Uterus (tissue), 4 donors: ENCODE measurements around the gene COG2. TPM values are rescaled to one million over a fixed set of nuclear protein-coding genes. Genes with fewer than 3 reads are reported as not detected.
A peak's percentile ranks its signal among the peaks of the same experiment; 100 is the strongest.
"Not testable (repeated sequence)": the region's sequence is repeated elsewhere in the genome, so short reads cannot be mapped to it uniquely, and the experiment has no call there.

Source experiments
- DNase-seq, 2 donors: peaks; one replicate each; pipeline ENCODE4 v3.0.0-alpha.2; 2019 to 2020
- H3K27ac ChIP-seq, 2 donors: fragments of 200-600 bp; sonication (generic); 1 replicate in 1 of 2; 2 replicates in 1 of 2; pipeline ENCODE4 v1.5.1; 2016 to 2018
- H3K27me3 ChIP-seq, 2 donors: fragments of 200-600 bp; sonication (generic); one replicate each; pipeline ENCODE4 v1.5.1; 2018 to 2019; ENCODE audit warnings: control low read depth in 1 of 2
- H3K36me3 ChIP-seq, 2 donors: fragments of 200-600 bp; sonication (generic); one replicate each; pipeline ENCODE4 v1.5.1; 2019; ENCODE audit warnings: control low read depth in 1 of 2
- H3K4me1 ChIP-seq, 2 donors: fragments of 200-600 bp; sonication (generic); one replicate each; pipeline ENCODE4 v1.5.1; 2018 to 2019; ENCODE audit warnings: control low read depth in 1 of 2
- H3K4me3 ChIP-seq, 2 donors: fragments of 200-600 bp; sonication (generic); 1 replicate in 1 of 2; 2 replicates in 1 of 2; pipeline ENCODE4 v1.5.1; 2018 to 2019; ENCODE audit warnings: mild to moderate bottlenecking in 1 of 2
- H3K9me3 ChIP-seq, 2 donors: fragments of 200-600 bp; sonication (generic); one replicate each; pipeline ENCODE4 v1.5.1; 2019; ENCODE audit warnings: control low read depth in 1 of 2
- POLR2A ChIP-seq, 2 donors: fragments of 450-650 bp; IDR thresholded peaks; one replicate each; pipeline ENCODE4 v1.6.1; 2016; ENCODE audit warnings: antibody characterized with exemption in 2 of 2, mild to moderate bottlenecking in 1 of 2, moderate library complexity in 1 of 2
- intact Hi-C: fragments of 100-400 bp; cut with DNase I; formaldehyde crosslinking; loops from one replicate; pipeline ENCODE4 v1.15.1; 2023; ENCODE audit warnings: low total_unique reads
- total RNA-seq, 4 donors: library from RNA; depleted of rRNA in 3 of 4; stranded (reverse); fragments of >200 nt in 3 of 4; gene quantifications; one replicate each; pipeline versions ENCODE4 v1.1.0 to v1.2.4, GENCODE V29; 2014 to 2023
- TF ChIP-seq, protein P1 (sequence below), 4 experiments: fragments of 200-600 bp in 2 of 4; fragments of 450-650 bp in 2 of 4; sonication (generic) in 2 of 4; IDR thresholded peaks; one replicate each; pipeline ENCODE4 v1.5.1; 2016 to 2019; ENCODE audit warnings: antibody characterized with exemption in 4 of 4, mild to moderate bottlenecking in 2 of 4, moderate library complexity in 1 of 4
- donor health status: DM: yes; HTN: yes; CAD: no.

COG2 gene
- total RNA-seq, 4 donors from 2014 or later, result 10.0 to 32.3 (median 18.5) TPM

DNA sequence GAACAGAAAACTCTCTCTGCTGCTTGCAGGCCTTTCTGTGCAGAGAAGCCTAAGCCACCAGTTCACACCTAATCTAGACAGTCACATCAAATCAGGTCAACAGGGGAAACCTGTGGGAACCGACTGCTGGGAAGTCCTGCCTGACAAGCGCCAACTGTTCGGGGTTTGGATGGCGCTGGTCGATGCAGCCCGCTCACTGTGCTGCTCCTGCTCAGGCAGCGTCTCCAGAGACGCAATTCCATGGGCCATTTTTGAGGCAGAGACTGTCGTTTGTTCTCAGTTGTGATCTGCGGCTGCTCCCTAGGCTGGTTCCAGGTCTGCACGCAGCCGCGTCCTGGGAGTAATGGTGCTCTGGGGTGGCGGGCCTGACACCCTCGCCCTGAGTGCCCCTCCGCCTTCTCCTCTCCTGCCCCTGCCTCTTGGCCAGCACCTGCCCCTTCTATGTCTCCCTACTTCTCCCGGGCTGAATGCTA is 70.2 kb downstream of the COG2 start:
- intact Hi-C loops, result no loop called here
- no peaks in the 10 kb centered on the region for H3K27me3 ChIP-seq
- no peak for TF ChIP-seq POLR2A (IDR thresholded peaks at IDR 0.05)
- TF ChIP-seq, protein P1, sequence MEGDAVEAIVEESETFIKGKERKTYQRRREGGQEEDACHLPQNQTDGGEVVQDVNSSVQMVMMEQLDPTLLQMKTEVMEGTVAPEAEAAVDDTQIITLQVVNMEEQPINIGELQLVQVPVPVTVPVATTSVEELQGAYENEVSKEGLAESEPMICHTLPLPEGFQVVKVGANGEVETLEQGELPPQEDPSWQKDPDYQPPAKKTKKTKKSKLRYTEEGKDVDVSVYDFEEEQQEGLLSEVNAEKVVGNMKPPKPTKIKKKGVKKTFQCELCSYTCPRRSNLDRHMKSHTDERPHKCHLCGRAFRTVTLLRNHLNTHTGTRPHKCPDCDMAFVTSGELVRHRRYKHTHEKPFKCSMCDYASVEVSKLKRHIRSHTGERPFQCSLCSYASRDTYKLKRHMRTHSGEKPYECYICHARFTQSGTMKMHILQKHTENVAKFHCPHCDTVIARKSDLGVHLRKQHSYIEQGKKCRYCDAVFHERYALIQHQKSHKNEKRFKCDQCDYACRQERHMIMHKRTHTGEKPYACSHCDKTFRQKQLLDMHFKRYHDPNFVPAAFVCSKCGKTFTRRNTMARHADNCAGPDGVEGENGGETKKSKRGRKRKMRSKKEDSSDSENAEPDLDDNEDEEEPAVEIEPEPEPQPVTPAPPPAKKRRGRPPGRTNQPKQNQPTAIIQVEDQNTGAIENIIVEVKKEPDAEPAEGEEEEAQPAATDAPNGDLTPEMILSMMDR (IDR thresholded peaks at IDR 0.05), result no peak
- no peaks in the 10 kb centered on the region for H3K36me3 ChIP-seq
- no peak overlapping the region for H3K27ac ChIP-seq
- no peak overlapping the region for H3K4me3 ChIP-seq
- no peak for DNase-seq
- no peaks in the 10 kb centered on the region for H3K4me1 ChIP-seq
- H3K9me3 ChIP-seq, result no peaks in the 10 kb centered on the region

DNA sequence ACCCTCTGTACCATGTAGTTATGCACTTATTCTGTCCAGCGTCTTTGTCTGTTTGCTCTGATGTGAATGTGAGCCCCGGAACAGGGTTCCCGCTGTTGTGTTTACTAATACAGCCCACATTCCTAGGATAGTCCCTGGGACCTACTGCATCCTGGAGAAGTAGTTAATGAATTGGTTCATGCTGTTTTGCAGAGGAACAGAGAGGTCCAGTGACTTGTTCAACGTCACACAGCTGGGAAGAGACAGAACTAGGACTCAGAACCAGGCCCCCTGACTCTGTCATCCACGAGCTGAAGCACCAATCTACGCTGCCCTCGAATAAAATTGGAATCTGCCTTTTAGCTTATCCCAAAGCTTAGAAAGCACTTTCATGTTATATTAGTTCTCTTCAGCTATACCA is 70.9 kb downstream of the COG2 start:
- no peak overlapping the region for H3K27ac ChIP-seq
- H3K4me1 ChIP-seq, result no peaks in the 10 kb centered on the region
- no peaks in the 10 kb centered on the region for H3K36me3 ChIP-seq
- H3K4me3 ChIP-seq, result no peak overlapping the region
- no peaks in the 10 kb centered on the region for H3K9me3 ChIP-seq
- TF ChIP-seq POLR2A (IDR thresholded peaks at IDR 0.05), result no peak
- TF ChIP-seq, protein P1 (IDR thresholded peaks at IDR 0.05), result no peak
- no peak for DNase-seq
- H3K27me3 ChIP-seq, result no peaks in the 10 kb centered on the region
- intact Hi-C loops, result no loop called here

DNA sequence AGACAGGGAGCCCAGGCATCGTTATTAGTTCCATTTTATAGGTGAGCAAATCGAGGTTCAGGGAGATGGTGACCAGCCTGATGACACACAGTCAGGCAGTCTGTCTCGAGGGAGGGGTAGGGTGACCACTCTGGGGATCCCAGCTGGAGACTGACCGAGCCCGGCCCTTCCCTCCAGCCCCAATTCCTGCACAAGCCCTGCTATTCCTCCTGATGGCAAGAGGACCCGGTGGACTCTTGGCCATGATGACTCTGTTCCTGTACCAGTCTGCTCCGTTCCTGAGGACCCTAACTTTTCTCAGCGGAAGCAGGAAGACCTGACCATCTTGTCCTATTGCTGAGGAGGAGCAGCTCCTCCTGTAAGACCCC is 71.2 kb downstream of the COG2 start:
- Histone ChIP-seq H3K36me3 (no peaks in the 10 kb centered on the region), H3K4me3 (no peak overlapping the region), H3K9me3 (no peaks in the 10 kb centered on the region), H3K27ac (no peak overlapping the region), H3K27me3 (no peaks in the 10 kb centered on the region), H3K4me1 (no peaks in the 10 kb centered on the region)
- intact Hi-C loops, result no loop called here
- TF ChIP-seq POLR2A (IDR thresholded peaks at IDR 0.05), result no peak
- TF ChIP-seq, protein P1 (IDR thresholded peaks at IDR 0.05), result no peak
- no peak for DNase-seq

DNA sequence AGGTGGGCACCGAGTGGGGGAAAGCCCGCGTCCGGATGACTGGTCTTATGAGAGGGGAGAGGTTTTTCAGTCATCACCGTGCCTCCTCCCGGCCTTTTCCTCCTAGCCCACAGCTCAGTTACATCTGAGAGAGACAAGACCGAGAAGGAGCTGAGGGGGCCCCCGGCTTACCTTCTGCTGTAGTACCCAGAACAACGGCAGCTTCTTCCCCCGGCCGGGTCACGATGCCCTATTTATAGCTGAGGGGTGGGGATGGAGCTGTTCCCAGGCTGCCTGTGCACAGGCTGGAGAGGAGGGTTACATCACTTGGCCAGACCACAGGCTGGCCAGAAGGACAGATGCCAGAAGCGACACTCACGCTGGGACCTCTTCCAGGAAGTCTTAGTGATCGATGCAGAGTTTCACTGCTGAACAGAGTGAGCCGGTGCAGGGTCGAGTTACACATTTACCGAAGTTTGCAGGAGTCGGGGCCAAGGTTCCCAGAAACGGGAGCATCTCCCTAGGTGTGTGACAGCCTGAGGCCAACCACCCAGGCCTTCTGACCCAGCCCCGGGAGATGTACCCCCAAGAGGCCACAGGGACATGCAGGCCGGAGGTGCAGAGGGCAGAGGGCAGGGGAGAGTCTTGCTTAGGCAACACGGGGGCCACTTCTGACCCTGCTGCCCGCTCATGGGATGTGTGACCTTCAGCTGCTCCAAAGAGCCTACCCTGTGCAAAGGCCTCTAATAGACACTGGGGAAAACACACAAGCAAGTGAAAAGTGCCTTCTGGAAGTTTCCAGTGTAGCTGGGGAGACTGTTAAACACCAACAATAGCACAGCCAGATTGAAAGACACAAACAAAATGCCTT is 71.9 kb downstream of the COG2 start, which contains the start of gene AGT:
TSS of gene AGT (minus strand) at position 208 of the 850 bp plus-strand sequence. CDS start 3,299 bp downstream, outside the sequence.
- peak; percentile 38 to 64 for DNase-seq
- TF ChIP-seq, protein P1 (IDR thresholded peaks at IDR 0.05), result no peak
- no peak for TF ChIP-seq POLR2A (IDR thresholded peaks at IDR 0.05)
- peak within 1 kb of the TSS in 1 of 2 donors; percentile 14 for H3K27ac ChIP-seq
- H3K4me1 ChIP-seq, result no peaks in the 10 kb centered on the region
- no peaks in the 10 kb centered on the region for H3K27me3 ChIP-seq
- H3K4me3 ChIP-seq, result no peak within 1 kb of the TSS
- intact Hi-C loops, result no loop called here
- H3K9me3 ChIP-seq, result no peaks in the 10 kb centered on the region
- no peaks in the 10 kb centered on the region for H3K36me3 ChIP-seq

DNA sequence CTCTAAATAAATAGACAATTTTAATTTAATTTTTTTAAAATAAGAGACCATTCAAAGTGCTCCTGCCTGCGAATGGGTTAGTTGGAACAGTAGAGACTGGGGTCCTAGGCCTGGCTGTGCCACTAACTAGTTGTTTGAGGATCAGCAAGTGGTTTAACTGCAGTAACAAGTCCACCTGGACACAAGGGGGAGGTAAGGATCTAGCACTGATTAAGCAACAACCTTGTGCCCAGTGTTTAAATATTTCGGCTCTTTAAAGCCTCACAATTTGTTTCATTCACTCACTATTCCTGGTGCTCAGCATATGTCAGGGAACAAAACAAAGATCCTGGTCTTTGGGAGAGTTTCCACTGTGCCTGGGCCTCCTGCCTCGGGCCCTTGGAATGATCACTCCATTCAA is 73.2 kb downstream of the COG2 start:
- H3K27me3 ChIP-seq, result no peaks in the 10 kb centered on the region
- H3K4me1 ChIP-seq, result no peaks in the 10 kb centered on the region
- no peak for TF ChIP-seq POLR2A (IDR thresholded peaks at IDR 0.05)
- TF ChIP-seq, protein P1 (IDR thresholded peaks at IDR 0.05), result no peak
- H3K4me3 ChIP-seq, result no peak overlapping the region
- no peaks in the 10 kb centered on the region for H3K36me3 ChIP-seq
- intact Hi-C loops, result no loop called here
- DNase-seq, result no peak
- no peaks in the 10 kb centered on the region for H3K9me3 ChIP-seq
- no peak overlapping the region for H3K27ac ChIP-seq

DNA sequence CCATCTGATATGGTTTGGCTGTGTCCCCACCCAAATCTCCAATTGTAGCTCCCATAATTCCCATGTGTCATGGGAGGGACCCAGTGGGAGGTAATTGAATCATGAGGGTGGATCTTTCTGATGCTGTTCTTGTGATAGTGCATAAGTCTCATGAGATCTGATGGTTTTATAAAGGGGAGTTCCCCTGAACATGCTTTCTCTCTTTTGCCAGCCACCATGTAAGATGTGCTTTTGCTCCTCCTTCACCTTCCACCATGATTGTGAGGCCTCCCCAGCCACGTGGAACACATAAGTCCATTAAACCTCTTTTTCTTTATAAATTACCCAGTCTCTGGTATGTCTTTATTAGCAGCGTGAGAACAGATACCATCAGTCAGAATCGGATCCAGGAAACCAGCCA is 74.2 kb downstream of the COG2 start:
- H3K27ac ChIP-seq, H3K4me1 ChIP-seq, DNase-seq, H3K4me3 ChIP-seq, H3K9me3 ChIP-seq, H3K36me3 ChIP-seq, intact Hi-C loops, H3K27me3 ChIP-seq: not testable (repeated sequence)
